CD4-positive, alpha-beta T cell treated with Interleukin-12 subunit alpha and Interleukin-12 subunit beta, for 1 hour (primary cell): ENCODE measurements around the gene MAPK8IP3.

Source experiments
- DNase-seq: peaks from one replicate; pipeline ENCODE4 v3.0.0-alpha.2; 2020

Gene MAPK8IP3

GRCh38 chr16:1705688-1706385 lies at the start of gene MAPK8IP3:
TSS of gene MAPK8IP3 (plus strand) at chr16:1706195. CDS start at chr16:1706340, 145 bp downstream.
- peak; percentile 96 for DNase-seq

- no peak for DNase-seq
These were observed 49.0 kb upstream of the MAPK8IP3 start for GRCh38 chr16:1656808-1657617.

DNA sequence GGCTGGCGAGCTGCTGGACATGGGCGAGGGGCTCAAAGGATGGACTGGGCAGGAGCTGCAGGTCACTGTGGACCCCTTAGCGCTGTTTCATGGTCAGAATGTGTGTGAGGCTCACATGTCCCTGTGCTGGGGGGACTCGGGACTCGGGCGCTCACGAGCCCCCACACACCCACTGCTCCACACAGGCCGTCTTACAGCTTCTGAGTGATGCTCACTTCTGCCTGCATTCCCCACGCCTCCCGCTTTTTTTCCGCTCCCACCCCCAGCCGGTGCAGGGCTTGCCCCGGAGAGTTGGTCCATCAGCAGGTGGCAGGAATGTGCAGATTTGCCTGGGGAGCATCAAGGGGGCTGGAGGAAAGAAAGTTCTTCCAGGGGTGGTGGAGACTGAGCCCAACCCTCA lies 48.2 kb upstream of the MAPK8IP3 start:
- no peak for DNase-seq

- DNase-seq = no peak
These were observed 47.0 kb upstream of the MAPK8IP3 start for GRCh38 chr16:1659031-1659430.

- no peak for DNase-seq
These were observed 44.2 kb upstream of the MAPK8IP3 start for GRCh38 chr16:1661826-1662225.

GRCh38 chr16:1662543-1662942 lies 43.5 kb upstream of the MAPK8IP3 start:
- DNase-seq = no peak

- DNase-seq = no peak
These were observed 40.2 kb upstream of the MAPK8IP3 start for GRCh38 chr16:1665829-1666228.

- DNase-seq = no peak
These were observed 39.7 kb upstream of the MAPK8IP3 start for GRCh38 chr16:1666316-1666715.

- DNase-seq = no peak
These were observed 38.7 kb upstream of the MAPK8IP3 start for GRCh38 chr16:1667271-1667670.

GRCh38 chr16:1667916-1668315 lies 38.1 kb upstream of the MAPK8IP3 start:
- DNase-seq = no peak

DNA sequence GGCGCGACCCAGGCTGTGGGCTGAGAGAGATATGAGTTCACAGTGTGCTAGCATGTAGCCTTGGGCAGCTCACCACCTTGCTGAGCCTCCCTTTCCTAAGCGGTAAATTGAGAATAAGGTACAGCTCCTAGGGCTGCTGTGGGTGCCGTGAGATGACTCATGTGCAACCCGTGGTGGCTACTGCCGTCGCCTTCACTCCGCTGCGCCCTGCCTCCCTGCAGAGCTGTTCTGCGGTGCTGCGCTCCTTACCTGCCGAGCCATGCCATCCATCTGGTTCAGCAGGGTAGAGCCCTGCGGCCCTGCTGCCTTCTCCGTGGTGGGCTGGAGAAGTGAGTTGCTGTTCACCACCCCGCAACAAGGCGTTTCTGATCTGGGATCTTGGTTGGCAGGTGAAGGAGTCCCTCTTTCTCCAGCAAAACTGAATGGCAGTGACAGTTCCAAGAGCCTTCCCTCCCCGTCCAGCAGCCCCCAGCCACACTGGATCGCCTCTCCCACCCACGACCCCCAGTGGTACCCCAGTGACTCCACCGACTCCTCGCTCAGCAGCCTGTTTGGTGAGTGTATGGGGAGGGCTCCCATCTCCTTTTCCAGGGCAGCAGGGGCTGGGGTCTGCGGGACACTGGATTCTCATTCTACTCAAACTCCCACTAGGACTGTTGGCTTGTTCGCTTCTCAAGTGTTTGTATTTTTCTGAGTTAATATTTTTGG lies 37.2 kb upstream of the MAPK8IP3 start:
- DNase-seq = no peak

GRCh38 chr16:1669698-1670097 lies 36.3 kb upstream of the MAPK8IP3 start:
- no peak for DNase-seq

DNA sequence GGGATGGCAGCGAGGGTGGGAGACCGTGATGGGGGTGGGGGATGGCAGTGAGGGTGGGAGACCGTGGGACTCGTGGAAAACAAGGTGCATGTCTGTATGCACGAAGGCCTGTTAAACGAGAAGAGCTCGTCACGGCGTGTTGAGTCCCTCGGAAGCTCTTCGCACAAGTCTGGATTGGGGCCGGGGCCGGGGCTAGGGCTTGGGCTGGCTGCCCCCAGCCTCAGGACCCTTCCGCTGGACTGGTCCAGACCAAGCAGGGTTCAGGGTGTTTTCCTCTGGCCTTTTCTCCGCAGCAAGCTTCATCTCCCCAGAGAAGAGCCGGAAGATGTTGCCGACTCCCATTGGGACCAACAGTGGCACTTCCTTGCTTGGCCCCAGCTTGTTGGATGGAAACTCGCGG lies 35.6 kb upstream of the MAPK8IP3 start:
- DNase-seq = no peak

DNA sequence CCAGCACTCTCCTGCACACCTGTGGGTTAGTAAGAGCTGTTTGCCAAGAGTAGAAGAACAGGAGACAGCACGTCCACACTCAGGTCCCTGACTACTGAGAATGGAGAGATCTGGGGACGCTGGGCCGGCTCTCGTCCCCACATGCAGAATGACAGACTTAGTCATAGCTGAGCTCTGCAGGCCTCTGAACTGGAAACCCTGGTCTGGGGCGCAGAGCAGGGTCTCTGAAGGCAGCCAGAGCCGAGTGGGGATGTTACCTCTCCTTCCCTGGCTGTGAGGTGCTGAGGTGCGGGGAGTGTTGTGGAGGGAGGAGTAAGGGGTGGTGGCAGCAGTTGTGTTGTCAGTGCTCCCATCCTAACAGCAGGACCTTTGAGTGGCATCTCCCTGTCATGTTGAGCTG lies 35.1 kb upstream of the MAPK8IP3 start:
- no peak for DNase-seq

GRCh38 chr16:1673424-1674151 lies 32.4 kb upstream of the MAPK8IP3 start:
- no peak for DNase-seq

DNA sequence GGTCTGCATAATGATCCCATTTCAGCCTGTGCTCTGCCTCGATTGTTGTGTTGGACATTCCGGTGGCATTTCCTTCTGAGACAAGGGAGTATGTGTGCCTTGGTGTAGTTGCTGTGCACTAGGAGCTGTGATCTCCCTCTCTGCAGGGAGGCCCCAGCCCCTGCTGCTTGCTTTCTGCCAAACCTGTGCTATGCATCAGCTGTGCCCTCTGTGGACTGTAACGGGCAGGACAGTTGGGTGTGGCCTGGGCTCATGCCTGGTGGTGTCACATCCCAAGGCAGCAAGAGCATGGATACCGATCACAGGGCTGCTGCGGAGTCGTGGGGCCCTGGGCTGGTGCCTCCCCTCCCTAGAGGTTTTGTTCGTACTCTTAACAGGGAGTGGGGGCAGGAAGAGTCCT lies 31.7 kb upstream of the MAPK8IP3 start:
- DNase-seq = no peak

DNA sequence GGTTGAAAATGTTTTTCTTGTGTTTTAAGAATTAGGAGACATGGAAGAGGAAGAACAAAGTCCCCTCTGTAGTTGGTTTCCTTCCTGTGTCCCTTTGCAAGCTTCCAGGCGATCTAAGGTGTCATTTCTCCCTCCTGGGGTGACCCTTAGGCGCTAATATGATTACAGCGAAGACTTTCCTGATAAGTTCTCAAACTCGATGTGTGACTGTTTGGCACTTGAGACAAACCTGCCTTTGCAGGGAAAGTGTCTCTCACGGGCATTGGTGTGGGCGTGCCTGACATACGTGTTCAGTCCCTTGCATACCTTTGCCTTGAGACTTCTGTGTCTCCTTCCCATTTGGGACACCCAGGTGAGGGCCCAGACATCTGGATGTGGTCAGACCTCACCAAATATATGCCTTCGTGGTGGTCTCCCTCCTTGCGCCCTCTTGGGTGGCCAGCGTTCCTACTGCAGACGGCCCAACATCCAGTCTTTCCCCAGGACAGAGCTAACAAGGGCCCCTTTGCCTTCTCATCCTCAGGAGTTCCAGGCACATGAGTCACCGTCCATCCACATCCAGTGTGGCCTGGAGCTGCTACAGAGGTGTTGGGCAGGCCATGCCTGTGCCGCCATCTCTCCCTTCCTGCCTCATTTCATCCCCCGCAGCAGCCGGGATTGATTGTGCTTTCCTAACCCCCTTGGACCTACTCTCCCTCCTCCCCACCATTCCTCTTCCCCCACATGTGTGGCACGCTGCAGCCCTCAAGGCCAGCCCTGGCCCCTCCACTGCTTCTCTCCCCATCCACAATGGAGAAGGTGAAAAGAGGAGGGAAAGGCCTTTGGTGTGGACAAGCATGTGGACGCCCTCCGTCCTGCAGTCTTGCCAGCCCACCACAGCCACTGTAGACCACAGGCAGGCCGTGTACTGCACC lies 31.0 kb upstream of the MAPK8IP3 start:
- no peak for DNase-seq

DNA sequence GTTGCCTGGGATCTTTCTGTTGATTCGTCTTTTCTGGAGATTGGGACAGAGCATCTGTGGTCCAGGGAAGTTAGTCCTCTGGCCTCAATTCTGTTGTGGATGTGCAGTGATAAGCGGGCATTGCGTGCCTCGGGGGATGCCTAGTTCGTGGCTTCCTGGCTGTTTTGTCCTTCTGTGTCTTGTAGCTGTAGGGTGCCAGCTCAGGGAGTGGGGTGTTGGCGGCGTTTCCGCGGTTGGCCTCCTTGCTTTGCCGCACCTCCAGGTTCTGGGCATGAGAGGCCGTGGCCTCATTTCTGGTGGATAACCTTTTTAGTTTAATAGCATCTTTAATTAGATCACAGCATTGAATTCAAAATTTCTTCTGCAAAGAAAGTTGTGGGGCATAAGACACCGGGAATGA lies 29.3 kb upstream of the MAPK8IP3 start:
- no peak for DNase-seq

GRCh38 chr16:1677339-1677738 lies 28.7 kb upstream of the MAPK8IP3 start:
- DNase-seq = no peak

GRCh38 chr16:1677942-1678499 lies 28.0 kb upstream of the MAPK8IP3 start, which contains the start of gene JPT2:
TSS of gene JPT2 (plus strand) at chr16:1678279. CDS start at chr16:1678313, 34 bp downstream.
- DNase-seq = peak; percentile 95

DNA sequence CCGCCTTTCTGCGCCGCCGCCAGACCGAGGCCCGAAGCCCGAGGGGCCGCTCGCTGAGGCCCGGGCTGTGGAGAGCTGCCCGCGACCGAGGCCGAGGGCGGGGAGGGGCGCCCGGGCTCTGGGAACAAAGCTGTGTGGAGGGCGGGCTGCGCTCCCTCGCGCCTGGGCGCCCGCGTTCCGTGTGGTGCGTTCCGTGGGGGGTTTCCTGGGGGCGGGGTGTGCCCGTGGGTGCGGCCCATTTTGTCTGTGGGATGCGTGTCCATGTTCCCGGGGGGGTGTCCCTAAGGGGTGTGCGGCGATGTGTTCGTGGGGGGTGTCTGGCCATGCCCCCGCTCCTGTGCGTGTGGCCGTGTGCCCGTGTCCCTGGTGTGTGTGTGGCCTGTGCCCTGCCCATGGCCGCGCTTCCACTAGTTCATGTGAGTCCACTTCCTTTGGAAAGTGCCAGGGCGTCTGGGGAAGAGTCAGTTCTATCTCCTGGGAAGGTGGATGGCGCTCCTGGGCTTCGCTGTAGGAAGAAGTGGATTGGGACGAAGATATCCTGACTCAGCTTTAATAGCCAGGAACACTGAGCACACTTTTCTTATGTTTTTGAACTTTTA lies 27.4 kb upstream of the MAPK8IP3 start:
- DNase-seq = peak; percentile 52
